GM12891 (cell line): ENCODE measurements around the gene MAP3K7CL.

Source experiments
- POLR2A ChIP-seq: IDR thresholded peaks from 2 replicates; pipeline ENCODE4 v1.6.1; 2011; ENCODE audit warnings: low read depth, low read length, control low read depth
- POLR2AphosphoS5 ChIP-seq: IDR thresholded peaks from 2 replicates; pipeline ENCODE4 v1.6.1; 2011; ENCODE audit warnings: low read depth, low read length, control low read depth
- POU2F2 ChIP-seq: IDR thresholded peaks from 2 replicates; pipeline ENCODE4 v1.6.1; 2011; ENCODE audit warnings: low read depth, mild to moderate bottlenecking, control low read depth, low read length, moderate library complexity

DNA sequence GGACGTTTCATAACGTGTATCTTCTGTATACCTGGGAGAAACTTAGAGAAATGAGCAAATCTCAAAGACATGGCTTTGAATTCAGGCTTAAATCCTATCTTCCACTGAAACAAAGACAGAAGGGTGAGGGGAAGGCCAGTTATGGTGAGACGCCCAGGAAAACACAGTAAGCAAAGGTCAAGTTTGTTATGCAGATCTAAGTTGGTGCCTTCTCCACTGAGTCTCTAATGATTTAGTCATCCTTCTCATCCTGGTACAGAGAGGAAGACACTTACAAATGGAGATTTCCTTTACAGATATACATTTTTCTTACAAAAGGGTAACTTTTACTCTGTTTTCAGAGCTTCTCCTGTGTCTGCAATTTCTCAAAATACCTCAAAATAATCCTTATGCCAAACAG lies 64.4 kb downstream of the MAP3K7CL start:
- no peak for TF ChIP-seq POLR2AphosphoS5
- no peak for TF ChIP-seq POLR2A
- no peak for TF ChIP-seq POU2F2
